Spinal cord (tissue), 10 donors: ENCODE results near the gene MOBP. TPM values are rescaled to one million over a fixed set of nuclear protein-coding genes. Genes with fewer than 3 reads are reported as not detected.

Experiments used
- DNase-seq, 6 donors: peaks; one replicate each; pipeline versions ENCODE4 v3.0.0 to v3.0.0-alpha.2; 2013 to 2015; ENCODE audit warnings: low spot score in 6 of 6, low read depth in 4 of 6
- H3K27ac ChIP-seq: one replicate; pipeline ENCODE4 v1.5.1; 2013; ENCODE audit warnings: low read depth, low read length, control low read depth
- H3K27me3 ChIP-seq: one replicate; pipeline ENCODE4 v1.6.1; 2013; ENCODE audit warnings: low read length; ENCODE audit not compliant: control insufficient read depth, insufficient read depth
- H3K36me3 ChIP-seq: one replicate; pipeline ENCODE4 v1.6.1; 2013; ENCODE audit warnings: low read length; ENCODE audit not compliant: control insufficient read depth, insufficient read depth
- H3K4me1 ChIP-seq: one replicate; pipeline ENCODE4 v1.6.1; 2013; ENCODE audit warnings: low read length; ENCODE audit not compliant: control insufficient read depth, insufficient read depth
- H3K4me3 ChIP-seq: one replicate; pipeline ENCODE4 v1.5.1; 2013; ENCODE audit warnings: low read depth, low read length, control low read depth
- H3K9me3 ChIP-seq: one replicate; pipeline ENCODE4 v1.6.1; 2013; ENCODE audit warnings: low read length; ENCODE audit not compliant: control insufficient read depth, insufficient read depth
- WGBS: methylation state at CpG from one replicate; pipeline ENCODE4 v1.1.5; 2013; ENCODE audit warnings: missing lambda C conversion rate; ENCODE audit not compliant: insufficient coverage; 5-methylcytosine and 5-hydroxymethylcytosine counted together
- polyA plus RNA-seq, 2 donors: library from polyadenylated mRNA; unstranded; fragments of 120-200 nt; gene quantifications; one replicate each; pipeline ENCODE4 v1.2.1, GENCODE V29; 2013; ENCODE audit not compliant: insufficient read length in 2 of 2
- total RNA-seq, 2 donors: library from RNA; depleted of rRNA in 1 of 2; stranded (reverse); fragments of 120-200 nt in 1 of 2; fragments of >200 nt in 1 of 2; gene quantifications; one replicate each; pipeline versions ENCODE4 v1.2.3 to v1.2.4, GENCODE V29; 2013 to 2014
- donor health status: healthy.

Gene MOBP
- total and polyA plus RNA-seq, 4 donors: 125 to 433 (median 287) TPM

DNA sequence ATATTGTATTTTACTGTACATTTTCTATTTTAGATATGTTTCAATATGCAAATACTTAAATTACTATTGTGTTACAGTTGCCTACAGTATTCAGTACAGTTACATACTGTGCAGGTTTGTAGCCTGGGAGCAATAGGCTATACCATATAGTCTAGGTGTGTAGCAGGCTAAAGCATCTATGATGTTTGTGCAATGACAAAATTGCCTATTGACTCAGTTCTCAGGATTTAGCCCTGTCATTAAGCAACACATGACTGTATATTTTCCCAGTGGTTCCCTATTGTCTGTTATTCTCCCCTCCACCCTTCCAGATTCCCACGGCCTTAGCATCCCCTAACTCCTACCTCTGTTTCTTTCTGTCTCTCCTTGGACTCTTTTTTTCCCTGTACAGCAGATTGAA, 10.7 kb downstream of the MOBP start:
- no peak overlapping the region for H3K4me3 ChIP-seq
- WGBS: no CpG with 5 or more reads among the region's 1 CpG

DNA sequence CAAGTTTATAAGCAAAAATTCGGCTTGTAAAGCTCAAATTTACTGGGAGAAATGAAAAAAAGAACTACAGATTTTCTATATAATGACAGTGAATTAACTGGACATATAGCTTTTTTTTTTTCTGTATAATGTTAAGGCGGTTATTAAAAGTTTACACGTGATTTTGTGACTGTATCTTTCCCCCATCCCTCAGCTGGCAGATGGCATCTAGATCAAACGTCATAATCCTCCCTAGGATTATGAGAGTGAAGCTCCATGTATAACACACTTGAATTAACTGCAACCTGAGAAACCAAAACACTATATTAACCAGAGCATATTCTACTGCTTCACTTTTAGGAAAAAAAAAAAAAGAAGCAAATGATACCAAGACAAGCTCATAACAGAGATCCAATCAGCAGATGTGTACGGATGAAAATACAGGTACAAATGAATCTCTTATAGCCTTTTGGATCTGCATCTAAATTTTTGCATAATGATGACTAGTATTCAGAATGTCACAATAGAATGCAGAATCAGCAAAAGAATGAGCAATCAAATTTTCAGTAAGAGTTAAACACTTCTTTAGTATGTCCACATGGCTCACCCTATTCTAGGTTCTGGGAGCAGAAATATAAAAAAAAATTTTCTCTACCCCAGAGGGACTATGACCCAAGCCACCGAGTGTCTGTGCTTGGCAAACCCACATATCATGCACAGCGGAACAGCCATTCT, 12.4 kb downstream of the MOBP start:
- no peaks in the 10 kb centered on the region for H3K9me3 ChIP-seq
- DNase-seq: no peak

More for the DNA sequence above, 10.7 kb downstream of the MOBP start:
- DNase-seq: no peak
- Histone ChIP-seq H3K36me3 (no peaks in the 10 kb centered on the region), H3K4me1 (no peaks in the 10 kb centered on the region), H3K27me3 (no peaks in the 10 kb centered on the region), H3K9me3 (no peaks in the 10 kb centered on the region), H3K27ac (no peak overlapping the region)

GRCh38 chr3:39485547-39485946, 18.1 kb downstream of the MOBP start:
- H3K27me3 ChIP-seq: no peaks in the 10 kb centered on the region
- no peaks in the 10 kb centered on the region for H3K36me3 ChIP-seq
- no peak overlapping the region for H3K4me3 ChIP-seq
- H3K9me3 ChIP-seq: no peaks in the 10 kb centered on the region
- no peaks in the 10 kb centered on the region for H3K4me1 ChIP-seq
- 81% methylated on average over 7 of the region's 8 CpGs for WGBS
- DNase-seq: no peak
- no peak overlapping the region for H3K27ac ChIP-seq

More for the DNA sequence above, 12.4 kb downstream of the MOBP start:
- no peak overlapping the region for H3K4me3 ChIP-seq
- no peaks in the 10 kb centered on the region for H3K4me1 ChIP-seq
- H3K27me3 ChIP-seq: no peaks in the 10 kb centered on the region
- 89% methylated on average over 2 of the region's 7 CpGs for WGBS
- no peak overlapping the region for H3K27ac ChIP-seq
- H3K36me3 ChIP-seq: no peaks in the 10 kb centered on the region

GRCh38 chr3:39491014-39491413, 23.5 kb downstream of the MOBP start:
- no peaks in the 10 kb centered on the region for H3K27me3 ChIP-seq
- no peaks in the 10 kb centered on the region for H3K4me1 ChIP-seq
- no CpG with 5 or more reads among the region's 3 CpGs for WGBS
- no peak overlapping the region for H3K27ac ChIP-seq
- no peaks in the 10 kb centered on the region for H3K9me3 ChIP-seq
- no peak for DNase-seq
- no peak overlapping the region for H3K4me3 ChIP-seq
- no peaks in the 10 kb centered on the region for H3K36me3 ChIP-seq

DNA sequence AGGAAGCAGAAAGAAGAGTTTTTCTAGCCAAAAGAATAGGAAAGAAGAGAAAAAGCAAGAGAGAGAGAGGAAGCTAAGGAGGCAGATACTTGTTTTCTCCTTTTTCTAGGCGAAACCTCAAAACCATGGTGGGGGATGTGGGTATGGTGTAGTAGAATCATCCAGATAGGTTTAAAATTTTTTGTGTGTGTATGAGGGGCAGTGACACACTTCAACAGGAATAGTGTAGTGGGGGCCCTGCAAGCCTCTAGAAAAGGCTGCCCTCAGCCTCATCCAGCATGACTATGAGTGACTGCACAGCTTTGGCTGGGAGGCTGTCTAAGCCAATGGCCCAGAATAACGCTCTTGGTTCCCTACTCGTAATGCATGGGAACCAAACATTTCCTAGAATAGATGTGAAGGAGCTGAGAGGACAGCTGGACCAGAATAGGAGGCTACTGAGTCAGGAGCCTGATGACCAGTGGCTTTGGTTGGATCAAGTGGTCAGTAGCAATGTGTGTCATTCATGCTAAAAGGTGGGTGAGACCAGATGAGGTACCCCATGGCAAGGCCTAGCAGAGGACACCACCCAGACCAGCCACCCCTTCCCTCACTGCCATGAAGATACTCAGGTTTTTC, 24.4 kb downstream of the MOBP start:
- Histone ChIP-seq H3K4me3 (no peak overlapping the region), H3K4me1 (no peaks in the 10 kb centered on the region), H3K9me3 (no peaks in the 10 kb centered on the region), H3K27ac (no peak overlapping the region), H3K27me3 (no peaks in the 10 kb centered on the region), H3K36me3 (no peaks in the 10 kb centered on the region)
- WGBS: 100% methylated on average over 2 of the region's 3 CpGs
- no peak for DNase-seq

DNA sequence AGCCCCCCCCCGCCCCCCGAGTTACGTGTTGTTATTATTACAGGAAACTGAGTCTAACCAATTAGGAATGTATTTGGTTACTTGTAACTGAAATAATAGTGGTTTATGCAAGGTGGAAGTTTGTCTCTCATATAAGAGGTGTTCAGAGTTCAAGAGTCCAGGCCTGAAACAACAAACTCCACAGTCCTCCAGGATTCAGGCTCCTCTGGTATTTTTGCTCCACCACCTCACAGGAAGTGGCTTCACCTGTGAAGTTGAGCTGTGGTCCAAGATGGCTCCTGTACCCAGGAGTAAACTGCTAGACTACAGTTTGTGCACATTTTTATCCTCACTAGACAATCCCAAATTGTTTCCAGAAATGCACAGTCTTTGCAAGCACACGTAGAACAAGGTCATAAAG, 27.3 kb downstream of the MOBP start:
- H3K9me3 ChIP-seq: no peaks in the 10 kb centered on the region
- H3K4me3 ChIP-seq: no peak overlapping the region
- no peaks in the 10 kb centered on the region for H3K36me3 ChIP-seq
- H3K27me3 ChIP-seq: peaks cover under 1% of the 10 kb centered on the region
- no peak overlapping the region for H3K27ac ChIP-seq
- no CpG with 5 or more reads among the region's 4 CpGs for WGBS
- H3K4me1 ChIP-seq: no peaks in the 10 kb centered on the region
- no peak for DNase-seq

GRCh38 chr3:39497753-39498152, 30.3 kb downstream of the MOBP start:
- Histone ChIP-seq H3K4me3 (no peak overlapping the region), H3K27me3 (peaks cover 20% of the 10 kb centered on the region), H3K36me3 (no peaks in the 10 kb centered on the region), H3K27ac (no peak overlapping the region), H3K9me3 (no peaks in the 10 kb centered on the region), H3K4me1 (peaks cover 8% of the 10 kb centered on the region)
- DNase-seq: no peak
- WGBS: 57% methylated on average over 2 of the region's 5 CpGs

DNA sequence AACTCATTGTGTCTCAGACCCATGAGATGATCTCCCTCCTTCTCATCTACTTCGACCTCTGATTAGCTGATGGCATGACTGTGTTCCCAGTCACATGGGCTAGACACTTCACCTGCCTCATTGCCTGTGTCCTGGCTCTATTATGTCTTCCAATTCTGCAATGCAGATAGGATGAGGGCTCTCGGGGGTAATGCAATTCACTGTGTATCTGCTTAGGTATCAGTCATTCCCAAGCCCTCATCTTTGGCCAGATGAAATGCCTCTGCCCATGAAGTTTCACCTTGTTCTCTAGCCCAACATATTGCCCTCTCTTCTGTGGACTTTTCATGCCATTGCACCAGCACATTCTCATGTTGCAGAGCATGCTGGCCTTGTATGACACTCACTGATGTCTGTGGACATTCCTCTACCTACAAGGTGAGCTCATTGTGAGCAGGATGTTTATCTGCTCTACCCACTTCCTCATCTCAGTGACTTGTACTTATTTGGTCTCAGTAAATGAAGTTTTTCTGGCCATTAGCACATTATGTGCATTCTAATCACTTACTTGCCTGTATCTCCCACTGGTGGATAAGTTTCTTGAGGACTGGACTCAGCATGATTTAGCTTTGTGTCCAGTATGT, 32.3 kb downstream of the MOBP start:
- DNase-seq: no peak
- Histone ChIP-seq H3K27me3 (peaks cover 21% of the 10 kb centered on the region), H3K4me3 (no peak overlapping the region), H3K9me3 (no peaks in the 10 kb centered on the region), H3K27ac (no peak overlapping the region), H3K4me1 (peaks cover 8% of the 10 kb centered on the region), H3K36me3 (no peaks in the 10 kb centered on the region)
- 79% methylated on average over 2 of the region's 2 CpGs for WGBS

DNA sequence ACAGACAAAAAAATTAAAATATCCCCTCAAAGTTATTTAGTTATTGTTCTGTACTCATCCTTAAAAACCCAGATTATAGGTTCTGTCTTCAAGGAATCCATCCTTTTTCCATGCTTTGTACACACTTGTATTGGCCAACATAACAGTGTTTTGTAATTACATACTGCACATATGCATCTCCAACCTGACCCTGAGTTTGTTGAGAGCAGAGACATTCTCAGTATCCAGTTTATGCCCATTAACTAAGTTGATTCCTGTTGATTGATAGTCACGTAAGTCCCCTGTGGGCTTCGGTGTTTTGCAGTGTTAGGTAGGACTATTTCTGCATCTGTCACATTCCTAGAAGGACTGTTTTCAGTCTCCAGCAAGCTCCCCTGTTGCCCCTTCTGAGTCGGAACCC, 33.6 kb downstream of the MOBP start:
- WGBS: 70% methylated on average over 3 of the region's 3 CpGs
- Histone ChIP-seq H3K36me3 (no peaks in the 10 kb centered on the region), H3K4me3 (no peak overlapping the region), H3K27me3 (peaks cover 21% of the 10 kb centered on the region), H3K4me1 (peaks cover 8% of the 10 kb centered on the region), H3K9me3 (no peaks in the 10 kb centered on the region), H3K27ac (no peak overlapping the region)
- DNase-seq: no peak
